ENCODE results near the gene TTLL7. TPM values are rescaled to one million over a fixed set of nuclear protein-coding genes. Genes with fewer than 3 reads are reported as not detected.

The TTLL7 gene
- total and polyA plus RNA-seq, 7 experiments from 2014 or later = 0.27 to 2.1 (median 1.1) TPM; not detected in 4

GRCh38 chr1:83846138-83846537, 152.8 kb downstream of the TTLL7 start:
- no peak for DNase-seq
- H3K4me1 Mint-ChIP-seq = peaks cover 0 to 14% (median 5%) of the 10 kb centered on the region in 7 donors
- peaks cover 0 to 3% (median 0%) of the 10 kb centered on the region in 5 donors for H3K27me3 Mint-ChIP-seq
- POLR2A ChIA-PET = no interaction called here
- no peak overlapping the region for H3K27ac Mint-ChIP-seq
- H3K36me3 Mint-ChIP-seq = peaks cover 0 to 45% (median 30%) of the 10 kb centered on the region in 5 donors
- Histone ChIP-seq H3K9me3 (ENCODE audit: control insufficient read depth in 2 of 3, low read length in 3 of 3) (no peaks in the 10 kb centered on the region), H3K4me3 (ENCODE audit: low read length) (no peak overlapping the region), H3K36me3 (ENCODE audit: control insufficient read depth in 2 of 3, insufficient read depth in 3 of 3, low read length in 3 of 3) (no peaks in the 10 kb centered on the region), H3K27me3 (ENCODE audit: control insufficient read depth in 2 of 2, insufficient read depth in 2 of 2, low read length in 2 of 2) (no peaks in the 10 kb centered on the region), H3K4me1 (ENCODE audit: control insufficient read depth in 2 of 2, insufficient read depth in 2 of 2, low read length in 2 of 2) (no peaks in the 10 kb centered on the region), H3K27ac (ENCODE audit: low read depth, low read length) (no peak overlapping the region)
- H3K9me3 Mint-ChIP-seq = no peaks in the 10 kb centered on the region
- CTCF ChIA-PET = no interaction called here
- ATAC-seq = no peak
- intact Hi-C loops (cut with micrococcal nuclease) = no loop called here
- no peak overlapping the region for H3K4me3 Mint-ChIP-seq

DNA sequence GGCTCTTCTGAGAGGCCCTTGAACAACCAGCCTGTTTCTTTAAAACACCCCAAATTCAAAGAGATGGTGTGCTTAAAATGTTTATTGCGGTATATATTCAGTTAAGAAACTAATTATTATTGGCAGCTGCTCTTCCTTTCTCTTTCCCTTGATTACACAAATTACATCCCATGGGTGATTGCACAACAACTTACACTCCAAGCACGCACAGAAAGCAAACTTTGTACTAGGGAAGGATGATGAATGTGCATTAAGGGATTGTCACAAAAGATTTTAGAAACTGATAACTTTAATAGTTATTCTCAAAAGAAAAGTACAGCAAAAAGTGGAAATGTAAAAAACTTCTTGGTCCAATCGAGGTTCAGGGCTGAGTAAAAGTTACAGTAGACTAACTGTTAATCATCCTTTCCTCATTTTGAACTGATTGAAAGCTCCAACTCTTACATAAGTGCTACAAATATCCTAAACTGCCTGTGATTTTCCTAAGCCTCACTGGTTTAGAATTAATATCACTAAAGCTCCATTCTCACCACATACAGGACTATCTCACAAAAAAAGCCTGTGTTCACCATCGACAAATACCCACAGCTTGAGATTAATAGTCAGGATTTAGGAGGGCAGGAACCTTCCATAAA, 153.4 kb downstream of the TTLL7 start:
- Mint-ChIP-seq H3K9me3 (no peaks in the 10 kb centered on the region), H3K4me3 (no peak overlapping the region), H3K4me1 (peaks cover 0 to 14% (median 5%) of the 10 kb centered on the region in 7 donors), H3K27ac (no peak overlapping the region), H3K27me3 (peaks cover 0 to 3% (median 0%) of the 10 kb centered on the region in 5 donors), H3K36me3 (peaks cover 0 to 45% (median 30%) of the 10 kb centered on the region in 5 donors)
- ATAC-seq = no peak
- no peaks in the 10 kb centered on the region for H3K9me3 ChIP-seq (ENCODE audit: control insufficient read depth in 2 of 3, low read length in 3 of 3)
- intact Hi-C loops (cut with micrococcal nuclease) = no loop called here
- no peak for DNase-seq
- H3K27me3 ChIP-seq (ENCODE audit: control insufficient read depth in 2 of 2, insufficient read depth in 2 of 2, low read length in 2 of 2) = no peaks in the 10 kb centered on the region
- ChIA-PET CTCF (no interaction called here), POLR2A (no interaction called here)
- no peaks in the 10 kb centered on the region for H3K4me1 ChIP-seq (ENCODE audit: control insufficient read depth in 2 of 2, insufficient read depth in 2 of 2, low read length in 2 of 2)
- H3K4me3 ChIP-seq (ENCODE audit: low read length) = no peak overlapping the region
- no peaks in the 10 kb centered on the region for H3K36me3 ChIP-seq (ENCODE audit: control insufficient read depth in 2 of 3, insufficient read depth in 3 of 3, low read length in 3 of 3)
- H3K27ac ChIP-seq (ENCODE audit: low read depth, low read length) = no peak overlapping the region

DNA sequence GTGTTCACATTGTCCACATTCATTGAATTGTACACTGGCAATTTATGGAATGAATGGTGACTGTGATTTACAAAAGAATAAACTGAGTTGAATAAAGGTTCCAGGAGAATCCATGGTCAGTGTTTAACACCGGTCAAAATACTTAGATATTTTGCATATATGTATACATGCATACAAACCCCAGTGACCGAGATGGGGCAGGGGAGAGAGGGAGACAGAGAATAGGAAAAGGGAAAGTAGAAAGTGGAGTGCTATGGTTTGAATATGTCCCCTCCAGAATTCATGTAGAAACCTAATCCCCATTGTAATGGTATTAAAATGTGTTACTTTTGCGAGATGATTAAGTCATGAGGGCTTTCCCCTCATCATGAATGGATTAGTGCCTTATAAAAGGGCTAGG, 154.4 kb downstream of the TTLL7 start:
- no peak for ATAC-seq
- Mint-ChIP-seq H3K27me3 (peaks cover 0 to 3% (median 0%) of the 10 kb centered on the region in 5 donors), H3K4me3 (no peak overlapping the region), H3K36me3 (peaks cover 0 to 48% (median 30%) of the 10 kb centered on the region in 5 donors), H3K4me1 (peaks cover 0 to 4% (median 0%) of the 10 kb centered on the region in 7 donors), H3K9me3 (no peaks in the 10 kb centered on the region), H3K27ac (no peak overlapping the region)
- Histone ChIP-seq H3K27me3 (ENCODE audit: control insufficient read depth in 2 of 2, insufficient read depth in 2 of 2, low read length in 2 of 2) (no peaks in the 10 kb centered on the region), H3K4me3 (ENCODE audit: low read length) (no peak overlapping the region), H3K4me1 (ENCODE audit: control insufficient read depth in 2 of 2, insufficient read depth in 2 of 2, low read length in 2 of 2) (no peaks in the 10 kb centered on the region), H3K36me3 (ENCODE audit: control insufficient read depth in 2 of 3, insufficient read depth in 3 of 3, low read length in 3 of 3) (no peaks in the 10 kb centered on the region), H3K9me3 (ENCODE audit: control insufficient read depth in 2 of 3, low read length in 3 of 3) (no peaks in the 10 kb centered on the region), H3K27ac (ENCODE audit: low read depth, low read length) (no peak overlapping the region)
- ChIA-PET POLR2A (no interaction called here), CTCF (no interaction called here)
- intact Hi-C loops (cut with micrococcal nuclease) = no loop called here
- DNase-seq = no peak

DNA sequence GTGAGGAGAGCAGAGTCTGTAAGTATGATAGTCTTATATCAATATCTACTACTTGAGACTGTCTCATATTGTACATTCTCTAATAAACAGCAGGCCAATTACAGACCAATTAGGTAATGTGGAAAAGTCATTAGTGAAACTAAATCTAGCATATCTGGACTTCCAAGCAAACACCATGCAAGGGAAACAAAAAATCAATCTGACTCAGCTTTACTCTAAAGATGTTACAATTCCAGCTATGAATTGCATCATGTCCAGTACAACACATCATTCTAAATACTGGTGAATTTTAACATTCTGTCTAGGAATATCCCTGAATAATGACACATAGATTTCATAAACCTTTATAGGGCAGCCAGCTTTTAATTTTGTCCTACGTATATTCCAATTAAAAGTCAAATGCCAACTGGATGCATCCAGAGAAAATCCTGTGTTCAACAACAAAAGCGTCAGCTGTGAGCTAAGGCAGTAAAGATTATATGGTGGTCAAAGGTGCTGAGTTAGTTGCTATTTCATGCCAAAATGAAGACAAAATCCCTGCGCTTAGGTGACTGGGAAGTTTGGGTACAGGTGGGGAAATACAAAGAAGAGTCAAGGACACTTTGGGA, 159.3 kb downstream of the TTLL7 start:
- H3K9me3 ChIP-seq (ENCODE audit: control insufficient read depth in 2 of 3, low read length in 3 of 3) = no peaks in the 10 kb centered on the region
- intact Hi-C loops (cut with micrococcal nuclease) = no loop called here
- no peaks in the 10 kb centered on the region for H3K27me3 ChIP-seq (ENCODE audit: control insufficient read depth in 2 of 2, insufficient read depth in 2 of 2, low read length in 2 of 2)
- POLR2A ChIA-PET = interaction anchor here (0.6 kb wide), 1 partner anchor 110 kb away, joined by 3 read pairs; no protein-coding TSS in a partner anchor
- Mint-ChIP-seq H3K9me3 (peaks cover 0 to 2% (median 0%) of the 10 kb centered on the region in 11 donors), H3K27ac (no peak overlapping the region), H3K27me3 (peaks cover 0 to 3% (median 0%) of the 10 kb centered on the region in 5 donors), H3K4me3 (no peak overlapping the region), H3K36me3 (peaks cover 0 to 28% (median 21%) of the 10 kb centered on the region in 5 donors), H3K4me1 (peaks cover 0 to 6% (median 0%) of the 10 kb centered on the region in 7 donors)
- no peak overlapping the region for H3K4me3 ChIP-seq (ENCODE audit: low read length)
- no peak for DNase-seq
- CTCF ChIA-PET = no interaction called here
- no peaks in the 10 kb centered on the region for H3K4me1 ChIP-seq (ENCODE audit: control insufficient read depth in 2 of 2, insufficient read depth in 2 of 2, low read length in 2 of 2)
- no peaks in the 10 kb centered on the region for H3K36me3 ChIP-seq (ENCODE audit: control insufficient read depth in 2 of 3, insufficient read depth in 3 of 3, low read length in 3 of 3)
- no peak overlapping the region for H3K27ac ChIP-seq (ENCODE audit: low read depth, low read length)
- no peak for ATAC-seq

DNA sequence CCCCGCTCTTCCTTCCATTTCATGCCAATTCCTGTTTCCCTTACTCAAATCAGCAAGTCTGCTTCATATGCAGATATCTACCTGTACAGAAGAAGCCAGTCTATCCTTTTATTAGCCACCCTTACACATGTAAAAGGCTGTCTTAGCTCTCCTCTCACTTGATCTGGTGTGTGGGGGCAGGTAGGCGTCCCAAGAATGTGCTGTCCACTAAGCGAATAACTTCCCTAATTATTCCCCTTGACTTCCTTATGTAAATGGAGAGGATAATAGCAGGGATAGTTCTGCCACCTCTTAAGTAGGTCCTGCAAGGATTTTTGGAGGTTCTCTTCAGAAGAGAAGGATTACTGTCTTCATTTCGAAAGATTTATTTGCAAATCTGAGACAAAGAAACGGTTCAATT, 160.4 kb downstream of the TTLL7 start:
- DNase-seq (no peak), ATAC-seq (no peak)
- Mint-ChIP-seq H3K27ac (no peak overlapping the region), H3K27me3 (no peaks in the 10 kb centered on the region), H3K36me3 (peaks cover 0 to 20% (median 12%) of the 10 kb centered on the region in 5 donors), H3K4me3 (no peak overlapping the region), H3K4me1 (peaks cover 0 to 6% (median 0%) of the 10 kb centered on the region in 7 donors), H3K9me3 (peaks cover 0 to 2% (median 0%) of the 10 kb centered on the region in 11 donors)
- H3K4me1 ChIP-seq (ENCODE audit: control insufficient read depth in 2 of 2, insufficient read depth in 2 of 2, low read length in 2 of 2) = no peaks in the 10 kb centered on the region
- no peak overlapping the region for H3K4me3 ChIP-seq (ENCODE audit: low read length)
- no peaks in the 10 kb centered on the region for H3K36me3 ChIP-seq (ENCODE audit: control insufficient read depth in 2 of 3, insufficient read depth in 3 of 3, low read length in 3 of 3)
- H3K27me3 ChIP-seq (ENCODE audit: control insufficient read depth in 2 of 2, insufficient read depth in 2 of 2, low read length in 2 of 2) = no peaks in the 10 kb centered on the region
- H3K9me3 ChIP-seq (ENCODE audit: control insufficient read depth in 2 of 3, low read length in 3 of 3) = no peaks in the 10 kb centered on the region
- H3K27ac ChIP-seq (ENCODE audit: low read depth, low read length) = no peak overlapping the region
- POLR2A ChIA-PET = no interaction called here
- CTCF ChIA-PET = no interaction called here
- intact Hi-C loops (cut with micrococcal nuclease) = no loop called here

DNA sequence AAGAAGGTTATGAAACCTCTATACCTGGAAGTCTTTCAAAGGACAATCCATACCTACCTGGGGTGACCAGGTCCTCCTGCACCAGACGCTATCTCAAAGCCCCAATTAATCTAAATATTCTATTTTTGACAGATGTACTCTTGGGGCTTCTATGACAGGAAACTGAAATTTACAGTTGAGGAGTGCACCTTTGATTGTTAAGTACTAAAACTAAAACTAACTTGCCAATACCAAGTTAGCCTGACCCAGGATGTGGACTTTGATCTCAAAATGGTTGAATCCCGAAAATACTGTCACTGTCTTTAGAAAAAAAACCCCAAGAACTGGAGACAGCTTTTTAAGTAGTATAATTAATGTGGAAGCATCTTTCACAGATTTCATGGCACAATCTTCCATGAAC, 162.4 kb downstream of the TTLL7 start:
- Mint-ChIP-seq H3K9me3 (peaks cover 0 to 2% (median 0%) of the 10 kb centered on the region in 11 donors), H3K4me1 (peaks cover 0 to 6% (median 0%) of the 10 kb centered on the region in 7 donors), H3K27me3 (peaks cover 0 to under 1% (median 0%) of the 10 kb centered on the region in 5 donors), H3K36me3 (peaks cover 0 to 16% (median 6%) of the 10 kb centered on the region in 5 donors), H3K27ac (no peak overlapping the region), H3K4me3 (no peak overlapping the region)
- ATAC-seq = no peak
- ChIA-PET CTCF (no interaction called here), POLR2A (interaction anchor here (1.5 kb wide), 1 partner anchor 22 kb away, joined by 3 read pairs; no protein-coding TSS in a partner anchor)
- H3K27ac ChIP-seq (ENCODE audit: low read depth, low read length) = no peak overlapping the region
- H3K36me3 ChIP-seq (ENCODE audit: control insufficient read depth in 2 of 3, insufficient read depth in 3 of 3, low read length in 3 of 3) = no peaks in the 10 kb centered on the region
- no peaks in the 10 kb centered on the region for H3K27me3 ChIP-seq (ENCODE audit: control insufficient read depth in 2 of 2, insufficient read depth in 2 of 2, low read length in 2 of 2)
- no peak for DNase-seq
- no peaks in the 10 kb centered on the region for H3K9me3 ChIP-seq (ENCODE audit: control insufficient read depth in 2 of 3, low read length in 3 of 3)
- intact Hi-C loops (cut with micrococcal nuclease) = no loop called here
- no peak overlapping the region for H3K4me3 ChIP-seq (ENCODE audit: low read length)
- H3K4me1 ChIP-seq (ENCODE audit: control insufficient read depth in 2 of 2, insufficient read depth in 2 of 2, low read length in 2 of 2) = no peaks in the 10 kb centered on the region
